HepG2 (cell line): Measurements from ENCODE around the gene URM1. TPM values are rescaled to one million over a fixed set of nuclear protein-coding genes. Genes with fewer than 3 reads are reported as not detected.

ENCODE experiments used
- ARNT ChIP-seq: fragments of 450-650 bp; IDR thresholded peaks from 2 replicates; pipeline ENCODE4 v1.6.1; 2017
- CEBPB ChIP-seq: IDR thresholded peaks from 2 replicates; pipeline ENCODE4 v1.6.1; 2011; ENCODE audit warnings: low read depth, low read length, improper control_type of control experiment, borderline replicate concordance
- ELF3 ChIP-seq: IDR thresholded peaks from 2 replicates; pipeline ENCODE4 v1.6.1; 2016; ENCODE audit warnings: missing genetic modification reagents, missing compliant biosample characterization
- HNRNPK ChIP-seq: fragments of 200-400 bp; formaldehyde crosslinking; IDR thresholded peaks from 2 replicates; pipeline ENCODE4 v1.6.1; 2018; ENCODE audit warnings: low read length, low read depth, moderate library complexity, mild to moderate bottlenecking; ENCODE audit not compliant: poor library complexity, severe bottlenecking
- IKZF5 ChIP-seq: IDR thresholded peaks from 2 replicates; pipeline ENCODE4 v1.6.1; 2018; ENCODE audit warnings: missing genetic modification reagents, mild to moderate bottlenecking, missing compliant biosample characterization
- KDM1A ChIP-seq: IDR thresholded peaks from 2 replicates; pipeline ENCODE4 v1.6.1; 2016; ENCODE audit warnings: missing compliant biosample characterization
- MAX ChIP-seq: IDR thresholded peaks from 2 replicates; pipeline ENCODE4 v1.6.1; 2012; ENCODE audit warnings: inconsistent platforms
- MXD3 ChIP-seq: IDR thresholded peaks from 2 replicates; pipeline ENCODE4 v1.6.1; 2016; ENCODE audit warnings: mild to moderate bottlenecking, missing biosample characterization, missing genetic modification reagents
- POLR2G ChIP-seq: fragments of 200-400 bp; formaldehyde crosslinking; IDR thresholded peaks from 2 replicates; pipeline ENCODE4 v1.6.1; 2018; ENCODE audit warnings: mild to moderate bottlenecking, low read depth, low read length, moderate library complexity
- PPARG ChIP-seq: conservative IDR thresholded peaks from 2 replicates; pipeline ENCODE4 v1.6.1; 2016; ENCODE audit warnings: missing biosample characterization, missing genetic modification reagents
- SOX13 ChIP-seq, 3 experiments: fragments of 450-650 bp in 1 of 3; sonication (generic) in 1 of 3; formaldehyde crosslinking in 1 of 3; IDR thresholded peaks in 2 of 3; conservative IDR thresholded peaks in 1 of 3; 2 replicates each; pipeline versions ENCODE4 v1.5.0 to v1.6.1; 2016 to 2020; ENCODE audit warnings: antibody characterized with exemption in 1 of 3, mild to moderate bottlenecking in 1 of 3, missing compliant biosample characterization in 1 of 3, missing genetic modification reagents in 1 of 3, moderate library complexity in 1 of 3
- TBX2 ChIP-seq: sonication (generic); formaldehyde crosslinking; IDR thresholded peaks from 2 replicates; pipeline ENCODE4 v1.5.0; 2020; ENCODE audit warnings: missing genetic modification reagents, mild to moderate bottlenecking, borderline replicate concordance
- ZFX ChIP-seq: sonication (generic); formaldehyde crosslinking; IDR thresholded peaks from 2 replicates; pipeline ENCODE4 v1.4.0; 2020; ENCODE audit warnings: mild to moderate bottlenecking, low read depth, missing genetic modification reagents, moderate library complexity
- ZIK1 ChIP-seq: sonication (generic); formaldehyde crosslinking; IDR thresholded peaks from 2 replicates; pipeline ENCODE4 v1.5.0; 2020; ENCODE audit warnings: mild to moderate bottlenecking, low read depth, missing genetic modification reagents, borderline replicate concordance
- ZMAT5 ChIP-seq: sonication (generic); formaldehyde crosslinking; IDR thresholded peaks from 2 replicates; pipeline ENCODE4 v1.5.0; 2020; ENCODE audit warnings: mild to moderate bottlenecking, low read depth, missing genetic modification reagents, borderline replicate concordance
- ZNF33A ChIP-seq: sonication (generic); formaldehyde crosslinking; IDR thresholded peaks from 2 replicates; pipeline ENCODE4 v1.5.1; 2020; ENCODE audit warnings: missing genetic modification reagents, mild to moderate bottlenecking, moderate library complexity, borderline replicate concordance
- ZNF687 ChIP-seq: sonication (generic); formaldehyde crosslinking; IDR thresholded peaks from 2 replicates; pipeline ENCODE4 v1.5.1; 2020; ENCODE audit warnings: mild to moderate bottlenecking, missing genetic modification reagents, moderate library complexity
- ZNF747 ChIP-seq: sonication (generic); formaldehyde crosslinking; IDR thresholded peaks from 2 replicates; pipeline ENCODE4 v1.8.1; 2023; ENCODE audit warnings: missing genetic modification reagents, mild to moderate bottlenecking, borderline replicate concordance
- polyA plus RNA-seq, 8 experiments: library from polyadenylated mRNA; depleted of rRNA in 3 of 8; stranded (reverse) in 7 of 8; unstranded in 1 of 8; fragments of >200 nt; fragmentation: Illumina TruSeq in 4 of 8; extraction: Trizol in 4 of 8; gene quantifications; 2 replicates each; pipeline versions ENCODE4 v1.2.1 to v1.2.3, GENCODE V29; 2011 to 2016; ENCODE audit warnings: low read depth in 4 of 8, missing spikeins in 1 of 8, mixed read lengths in 1 of 8; ENCODE audit not compliant: insufficient read depth in 1 of 8
- total RNA-seq, 5 experiments: library from RNA; depleted of rRNA; stranded (reverse); fragments of >200 nt; fragmentation: Illumina TruSeq; extraction: Trizol; gene quantifications; 2 replicates each; pipeline ENCODE4 v1.2.3, GENCODE V29; 2016; ENCODE audit warnings: low read depth in 1 of 5
- TF ChIP-seq, protein P1 (sequence below): sonication (generic); formaldehyde crosslinking; IDR thresholded peaks from 2 replicates; pipeline ENCODE4; 2020; ENCODE audit warnings: missing genetic modification reagents, mild to moderate bottlenecking, borderline replicate concordance

Gene URM1
- total and polyA plus RNA-seq, 2 of the 13 experiments (the other 11 are each of a cell fraction or from before 2014, with no cell fraction given), result 37.1 to 41.3 TPM

- TF ChIP-seq ZNF687 (CRISPR knock-in tag), result peak; percentile 43
- no peak for TF ChIP-seq HNRNPK
- no peak for TF ChIP-seq ARNT
- peak; percentile 34; the same call in 1 of the 2 replicates for TF ChIP-seq MAX
- TF ChIP-seq CEBPB, result no peak
- peak; percentile 78; the same call in 1 of the 2 replicates for TF ChIP-seq KDM1A (CRISPR knock-in tag)
- TF ChIP-seq SOX13 (IDR thresholded peaks at IDR 0.05), result no peak
- TF ChIP-seq SOX13 (CRISPR knock-in tag; conservative IDR thresholded peaks at IDR 0.05 in 1 of 2, IDR thresholded peaks at IDR 0.05 in 1 of 2), result 0 out of 4 replicates have a peak, but pooled peaks of 1 of the 2 experiments have one; percentile 8
- TF ChIP-seq ZNF747 (CRISPR knock-in tag), result no peak
- no peak for TF ChIP-seq TBX2 (CRISPR knock-in tag)
- 0 out of 2 replicates have a peak, but pooled peaks have one; percentile 23 for TF ChIP-seq MXD3 (CRISPR knock-in tag)
- TF ChIP-seq ELF3 (CRISPR knock-in tag), result 0 out of 2 replicates have a peak, but pooled peaks have one; percentile 8
- TF ChIP-seq, protein P1, sequence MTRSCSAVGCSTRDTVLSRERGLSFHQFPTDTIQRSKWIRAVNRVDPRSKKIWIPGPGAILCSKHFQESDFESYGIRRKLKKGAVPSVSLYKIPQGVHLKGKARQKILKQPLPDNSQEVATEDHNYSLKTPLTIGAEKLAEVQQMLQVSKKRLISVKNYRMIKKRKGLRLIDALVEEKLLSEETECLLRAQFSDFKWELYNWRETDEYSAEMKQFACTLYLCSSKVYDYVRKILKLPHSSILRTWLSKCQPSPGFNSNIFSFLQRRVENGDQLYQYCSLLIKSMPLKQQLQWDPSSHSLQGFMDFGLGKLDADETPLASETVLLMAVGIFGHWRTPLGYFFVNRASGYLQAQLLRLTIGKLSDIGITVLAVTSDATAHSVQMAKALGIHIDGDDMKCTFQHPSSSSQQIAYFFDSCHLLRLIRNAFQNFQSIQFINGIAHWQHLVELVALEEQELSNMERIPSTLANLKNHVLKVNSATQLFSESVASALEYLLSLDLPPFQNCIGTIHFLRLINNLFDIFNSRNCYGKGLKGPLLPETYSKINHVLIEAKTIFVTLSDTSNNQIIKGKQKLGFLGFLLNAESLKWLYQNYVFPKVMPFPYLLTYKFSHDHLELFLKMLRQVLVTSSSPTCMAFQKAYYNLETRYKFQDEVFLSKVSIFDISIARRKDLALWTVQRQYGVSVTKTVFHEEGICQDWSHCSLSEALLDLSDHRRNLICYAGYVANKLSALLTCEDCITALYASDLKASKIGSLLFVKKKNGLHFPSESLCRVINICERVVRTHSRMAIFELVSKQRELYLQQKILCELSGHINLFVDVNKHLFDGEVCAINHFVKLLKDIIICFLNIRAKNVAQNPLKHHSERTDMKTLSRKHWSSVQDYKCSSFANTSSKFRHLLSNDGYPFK, result 0 out of 2 replicates have a peak, but pooled peaks have one; percentile 26
- no peak for TF ChIP-seq ZIK1
- 0 out of 2 replicates have a peak, but pooled peaks have one; percentile 32 for TF ChIP-seq IKZF5 (CRISPR knock-in tag)
- no peak for TF ChIP-seq ZMAT5
- TF ChIP-seq ZNF33A (CRISPR knock-in tag), result no peak
- TF ChIP-seq ZFX (CRISPR knock-in tag), result peak; percentile 55; the same call in 1 of the 2 replicates
- TF ChIP-seq PPARG (CRISPR knock-in tag), result peak; percentile 47
- no peak for TF ChIP-seq POLR2G
Measured at GRCh38 chr9:128406848-128407391, 35.7 kb downstream of the URM1 start (continued).
